Activated CD4-positive, CD25-positive, alpha-beta regulatory T cell treated with anti-CD3 and anti-CD28 coated beads, Interleukin-2, amount 50 U/mL, for 72 hours (primary cell): ENCODE results near the gene CCT3.
A peak's percentile ranks its signal among the peaks of the same experiment; 100 is the strongest.
"Not testable (repeated sequence)": the region's sequence is repeated elsewhere in the genome, so short reads cannot be mapped to it uniquely, and the experiment has no call there.

ENCODE experiments used
- DNase-seq: peaks from one replicate; pipeline ENCODE4 v3.0.0; 2021

The CCT3 gene

DNA sequence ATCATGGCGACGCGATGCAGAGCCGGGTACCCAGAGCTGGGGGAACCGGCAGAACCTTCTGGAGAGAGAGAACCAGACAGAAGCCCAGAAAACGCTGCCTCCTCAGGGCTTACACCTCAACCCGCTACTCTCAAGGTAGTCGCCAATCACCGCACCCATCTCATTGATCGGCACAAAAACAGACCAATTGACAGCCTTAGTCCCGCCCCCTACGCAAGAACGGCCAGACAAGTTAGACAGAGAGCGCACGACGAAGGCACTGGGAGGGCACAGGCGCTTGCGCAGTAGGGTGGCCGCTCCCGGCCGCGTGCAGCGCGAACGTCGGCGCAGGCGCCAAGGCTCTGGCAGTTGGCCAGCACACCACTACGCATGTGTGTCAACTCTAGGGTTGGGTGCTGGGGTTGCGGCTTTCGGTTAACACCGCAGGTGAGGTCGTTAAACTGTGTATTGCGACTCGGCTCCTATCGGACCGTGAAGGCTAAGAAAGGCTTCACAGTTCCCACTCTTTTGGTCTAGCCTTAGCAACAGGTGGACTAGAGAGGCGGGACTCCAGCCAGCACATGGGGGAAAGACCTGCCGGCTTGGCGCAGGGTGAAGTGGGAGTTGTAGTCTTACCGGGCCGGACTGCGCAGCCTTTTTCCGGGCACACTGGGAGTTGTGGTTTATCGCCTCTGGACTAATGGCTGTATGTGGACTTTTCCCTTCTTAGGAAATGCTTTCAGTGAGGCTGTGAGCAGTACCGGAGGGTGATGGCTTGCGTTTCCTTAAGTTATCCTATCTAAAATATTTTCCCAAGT, at the start of gene CCT3, which contains the start of gene TSACC:
Gene CCT3, minus strand, starts transcription at position 113 of the 797 bp plus-strand sequence. Its CDS starts 108 bp downstream, at position 5.
Gene TSACC, plus strand, starts transcription at position 347 of the 797 bp plus-strand sequence. CDS start 1,232 bp downstream, outside the sequence.
- peak; percentile 100 for DNase-seq

DNA sequence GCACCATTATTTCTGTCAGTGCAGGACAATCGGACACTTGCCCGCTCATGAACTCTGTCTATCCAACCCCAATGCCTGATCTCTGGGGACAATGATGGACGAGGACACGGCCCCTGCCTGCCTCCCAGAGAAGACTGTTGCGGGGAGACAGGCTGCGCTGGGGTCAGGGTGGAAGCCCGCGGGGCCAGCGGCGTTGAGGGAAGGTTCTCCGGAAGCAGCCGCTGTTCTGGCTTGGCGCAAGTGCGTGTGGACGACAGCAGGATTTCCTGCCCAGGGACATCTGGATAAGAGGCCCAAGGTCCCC, 49.7 kb upstream of the CCT3 start:
- DNase-seq, result no peak

DNA sequence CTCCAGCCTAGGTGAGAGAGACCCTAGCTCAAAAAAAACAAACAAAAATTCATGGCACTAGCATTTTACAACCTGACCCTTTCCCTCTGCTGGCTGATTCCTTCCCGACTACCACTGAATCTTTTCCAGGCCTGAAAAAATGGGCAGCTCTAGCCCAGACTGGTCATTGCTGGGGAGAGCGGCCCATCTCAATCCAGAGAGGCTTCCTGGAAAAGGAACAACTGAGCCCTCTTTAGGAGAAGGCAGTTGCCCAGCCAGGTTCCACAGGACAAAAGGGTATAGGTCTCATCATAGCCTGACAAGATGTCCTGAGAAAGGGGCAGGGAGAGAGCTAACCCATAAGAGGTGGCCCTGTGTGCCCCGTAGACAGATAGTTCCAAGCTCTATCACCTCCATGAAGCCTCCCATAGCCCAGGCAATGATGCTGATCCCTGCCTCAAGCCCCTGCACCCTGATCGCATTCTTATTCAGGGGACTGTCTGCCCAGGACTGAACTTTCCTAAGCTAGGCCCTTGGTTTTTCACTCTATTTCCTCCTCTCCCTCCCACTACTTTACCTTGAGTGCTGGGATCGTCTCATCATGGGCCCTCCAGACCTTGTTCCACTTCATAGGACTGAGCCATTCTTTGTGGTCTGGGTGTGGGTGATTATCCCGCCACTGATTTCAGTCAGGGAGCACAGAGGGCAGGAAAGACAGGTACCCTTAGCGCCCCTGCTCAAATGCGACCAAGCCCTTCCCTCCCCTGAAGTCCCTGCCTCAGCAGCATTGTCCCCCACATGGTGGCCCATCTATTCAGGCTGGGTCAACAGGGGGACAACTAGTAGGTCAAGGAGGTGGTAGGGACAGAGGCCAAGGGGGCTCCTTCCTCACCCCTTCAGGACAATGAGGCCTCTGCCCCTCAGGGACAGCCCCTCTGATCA, 49.1 kb upstream of the CCT3 start:
- DNase-seq, result no peak

DNA sequence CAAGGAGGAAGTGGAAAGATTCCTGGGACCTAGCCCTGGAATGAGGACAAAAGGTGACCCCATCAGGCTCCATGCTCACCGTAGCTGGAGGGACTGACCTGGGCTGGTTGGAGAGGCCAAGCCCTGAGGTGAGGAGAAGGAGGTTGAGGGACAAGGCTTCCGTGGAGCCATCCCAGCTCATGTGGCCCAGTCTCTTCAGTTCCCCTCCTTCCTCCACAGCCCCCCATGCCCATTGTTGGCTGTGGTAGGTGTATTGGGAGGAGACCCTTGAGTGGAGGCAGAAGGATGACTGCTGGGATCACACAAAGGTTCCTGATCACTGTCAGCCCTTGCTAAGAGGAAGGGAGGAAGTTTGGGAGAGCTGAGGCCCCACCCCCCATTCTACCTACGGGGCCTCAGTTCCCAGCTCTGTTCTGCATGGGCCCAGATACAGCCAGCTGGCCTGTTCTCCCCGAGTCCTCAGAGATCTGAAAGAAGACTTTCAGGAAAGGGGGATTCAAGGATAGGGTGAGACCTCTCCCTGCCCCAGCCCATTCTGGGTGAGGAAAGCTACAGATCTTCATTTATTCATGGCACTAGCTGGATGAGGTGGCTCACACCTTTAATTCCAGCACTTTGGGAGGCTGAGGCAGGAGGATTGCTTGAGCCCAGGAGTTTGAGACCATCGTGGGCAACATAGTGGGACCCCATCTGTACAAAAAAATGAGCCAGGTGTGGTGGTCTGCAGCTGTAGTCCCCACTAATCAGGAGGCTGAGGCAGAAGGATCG, 48.2 kb upstream of the CCT3 start:
- DNase-seq, result no peak

DNA sequence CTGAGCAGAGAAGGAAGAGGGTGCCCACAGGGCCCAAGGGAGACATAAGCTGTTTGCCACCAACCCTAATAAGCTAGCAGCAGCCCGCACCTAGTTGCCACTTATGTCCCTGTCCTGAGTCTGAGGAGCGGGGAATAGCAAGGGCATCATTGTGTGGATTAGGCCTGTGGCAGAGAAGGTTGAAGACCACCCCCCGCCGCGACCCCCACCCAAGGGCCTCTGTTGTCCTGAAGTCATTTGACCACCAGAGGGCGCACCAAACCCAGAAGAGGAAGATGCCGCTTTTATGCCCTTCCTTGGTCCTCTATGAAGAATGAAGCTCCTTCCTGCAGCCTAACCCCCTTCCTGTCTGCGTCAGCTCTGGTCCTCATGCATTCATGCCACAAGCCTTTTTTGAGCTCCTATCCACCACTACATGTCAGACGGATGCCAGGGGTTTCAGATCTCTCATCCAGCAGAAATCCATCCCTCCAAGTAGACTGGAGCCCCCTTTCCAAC, 47.5 kb upstream of the CCT3 start:
- peak; percentile 75 for DNase-seq

DNA sequence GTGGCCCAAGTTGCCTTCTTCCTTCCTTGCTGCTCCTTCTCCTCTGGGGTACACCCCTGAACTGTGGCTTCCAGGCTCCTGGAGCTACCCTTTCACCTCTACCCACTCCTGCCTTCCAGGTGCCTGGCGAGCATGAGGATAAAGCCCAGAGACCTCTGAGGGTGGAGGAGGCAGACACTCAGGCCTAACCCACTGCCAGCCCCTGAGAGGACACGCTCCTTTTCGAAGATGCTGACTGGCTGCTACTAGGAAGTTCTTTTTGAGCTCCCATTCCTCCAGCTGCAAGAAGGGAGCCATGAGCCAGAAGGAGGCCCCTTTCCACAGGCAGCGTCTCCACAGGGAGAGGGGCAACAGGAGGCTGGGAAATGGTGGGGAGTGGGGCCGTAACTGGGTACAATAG, 46.6 kb upstream of the CCT3 start:
- DNase-seq, result no peak

DNA sequence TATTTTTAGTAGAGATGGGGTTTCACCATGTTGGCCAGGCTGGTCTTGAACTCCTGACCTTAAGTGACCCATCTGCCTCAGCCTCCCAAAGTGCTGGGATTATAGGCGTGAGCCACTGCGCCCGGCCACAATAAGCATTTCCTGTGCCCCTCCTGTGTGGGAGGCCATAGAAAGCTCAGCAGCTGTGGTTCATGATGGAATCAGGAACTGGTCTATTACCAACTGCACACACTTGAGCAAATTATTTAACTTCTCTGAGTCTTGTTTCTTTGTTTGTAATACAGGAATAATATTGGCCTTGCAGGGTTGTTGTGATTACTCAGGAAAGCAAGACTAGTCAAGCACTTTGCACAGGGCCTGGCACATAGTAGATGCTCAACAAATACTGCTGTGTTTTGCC, 45.9 kb upstream of the CCT3 start:
- DNase-seq, result no peak

DNA sequence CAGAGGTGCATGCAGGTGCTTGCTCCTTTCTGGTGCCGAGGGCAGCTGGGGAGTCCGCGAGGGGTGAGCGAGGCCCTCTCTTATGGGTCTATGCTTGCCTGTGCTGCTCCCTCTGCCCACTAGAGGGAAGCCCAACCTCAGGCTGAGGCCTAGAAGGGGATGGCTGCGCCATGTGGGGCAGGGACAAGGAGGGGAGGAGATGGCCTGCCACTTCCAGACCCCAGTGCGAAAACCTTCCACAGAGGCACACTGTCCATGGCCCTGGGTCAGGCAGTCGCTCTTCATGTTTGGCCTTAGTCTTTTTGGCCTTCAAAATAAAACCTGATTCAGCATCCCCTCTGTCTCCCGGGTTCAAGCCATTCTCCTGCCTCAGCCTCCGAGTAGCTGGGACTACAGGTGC, 44.9 kb upstream of the CCT3 start:
- DNase-seq, result peak; percentile 51

DNA sequence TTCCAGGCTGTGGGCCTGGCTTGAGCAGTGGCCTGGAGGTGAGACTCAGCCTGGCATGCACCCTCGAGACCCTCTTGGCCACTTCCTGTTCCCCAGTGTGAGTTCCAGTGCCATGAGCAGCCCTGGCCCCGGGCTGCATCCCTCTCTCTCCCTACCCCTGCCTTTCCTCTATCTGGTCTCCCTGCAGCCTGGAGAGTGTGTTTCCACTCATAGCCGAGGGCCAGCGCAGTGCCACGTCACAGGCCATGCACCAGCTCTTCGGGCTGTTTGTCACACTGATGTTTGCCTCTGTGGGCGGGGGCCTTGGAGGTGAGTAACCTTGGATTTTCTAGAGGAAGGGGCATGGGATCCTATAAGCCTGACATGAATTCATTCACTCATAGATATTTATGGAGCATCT, 44.5 kb upstream of the CCT3 start:
- no peak for DNase-seq

DNA sequence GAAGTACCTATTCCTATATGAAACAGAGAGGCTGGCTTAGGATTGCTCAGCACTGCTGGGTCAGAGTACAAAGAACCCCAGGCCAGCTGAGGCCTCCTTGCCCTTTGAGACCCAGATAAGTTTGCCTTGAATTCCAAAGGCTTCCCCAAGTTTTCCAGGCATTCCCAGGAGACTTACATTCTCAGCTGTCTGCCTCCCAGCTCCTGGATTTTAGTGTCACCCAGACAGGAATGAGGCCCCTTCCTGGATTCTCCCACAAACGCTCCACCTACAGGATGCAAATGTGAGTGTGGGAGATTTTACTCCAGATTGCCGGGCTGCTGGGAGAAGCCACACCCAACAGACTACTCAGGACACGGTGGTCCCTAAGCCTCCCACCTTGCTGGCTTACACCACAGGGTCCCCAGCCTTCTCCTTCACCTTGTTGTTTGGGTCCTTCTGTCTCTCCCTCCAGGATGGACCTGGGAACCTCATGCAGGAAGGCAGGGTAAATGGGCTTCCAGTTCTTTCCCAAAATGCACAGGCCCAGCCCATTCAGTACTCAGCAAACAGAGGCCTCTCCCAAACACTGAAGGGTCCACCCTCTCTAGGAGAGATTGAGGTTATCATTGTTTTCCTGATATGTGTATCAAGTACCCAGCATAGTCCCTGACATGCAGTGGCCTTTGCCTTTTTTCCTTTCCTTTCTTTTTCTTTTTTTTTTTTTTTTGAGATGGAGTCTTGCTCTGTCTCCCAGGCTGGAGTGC, 41.5 kb upstream of the CCT3 start:
- no peak for DNase-seq

DNA sequence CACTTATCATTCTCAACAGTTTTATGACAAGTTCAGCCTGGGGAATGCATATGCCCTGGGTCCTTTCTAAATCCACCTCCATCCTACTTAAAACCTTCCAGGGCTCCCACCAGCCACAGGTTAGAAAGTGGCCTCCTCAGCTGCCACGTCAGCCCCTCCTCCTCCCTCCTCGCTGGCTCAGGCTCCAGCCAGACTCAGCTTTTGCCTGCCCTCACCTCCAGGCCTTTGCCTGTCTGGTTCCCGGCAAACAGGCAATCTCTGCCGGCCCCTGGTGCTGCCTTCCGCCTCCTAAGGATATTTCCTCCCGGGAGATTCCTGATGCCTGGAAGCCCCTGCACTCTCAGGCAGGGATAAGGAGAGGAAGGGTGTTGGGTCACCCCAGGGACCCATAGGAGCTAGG, 40.5 kb upstream of the CCT3 start:
- no peak for DNase-seq

DNA sequence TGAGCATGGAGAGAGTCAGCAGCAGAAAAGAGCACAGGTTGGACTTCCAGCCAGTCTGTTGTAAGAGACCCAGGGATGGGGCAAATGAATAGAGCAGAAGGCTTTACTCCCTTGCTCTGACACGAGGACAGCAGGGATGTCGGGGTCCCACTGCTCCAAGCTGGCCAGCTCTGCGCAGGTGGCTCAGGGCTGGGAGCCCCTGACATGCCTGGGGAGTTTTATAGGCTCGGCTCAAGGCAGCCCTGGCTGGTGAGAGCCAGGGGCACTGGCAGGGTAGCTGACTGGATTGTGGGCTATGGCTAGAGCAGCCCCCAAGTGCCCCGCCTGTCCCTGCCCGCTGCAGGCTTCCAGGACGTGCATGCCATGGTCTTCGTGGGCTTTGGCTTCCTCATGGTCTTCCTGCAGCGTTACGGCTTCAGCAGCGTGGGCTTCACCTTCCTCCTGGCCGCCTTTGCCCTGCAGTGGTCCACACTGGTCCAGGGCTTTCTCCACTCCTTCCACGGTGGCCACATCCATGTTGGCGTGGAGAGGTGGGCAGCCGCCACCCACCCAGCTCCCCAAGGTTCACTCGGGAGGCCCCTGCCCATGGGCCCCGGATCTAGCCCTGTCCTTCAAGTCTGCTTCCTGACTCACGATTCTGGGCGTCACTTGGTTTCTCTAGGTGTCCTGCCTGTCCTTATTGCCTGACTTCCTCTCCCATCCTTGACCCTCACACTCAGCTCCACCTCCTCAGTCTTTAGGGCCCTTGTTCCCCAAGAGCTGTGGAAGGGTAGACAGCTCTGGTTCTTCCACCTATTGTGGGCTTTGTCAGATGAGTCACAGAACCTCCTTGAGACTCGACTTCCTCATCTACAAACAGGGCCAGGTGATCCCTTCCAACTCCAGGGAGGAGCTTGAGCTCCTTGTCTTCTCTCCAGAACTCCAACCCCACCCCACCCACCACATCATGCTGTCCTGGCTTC, 39.1 kb upstream of the CCT3 start:
- no peak for DNase-seq

DNA sequence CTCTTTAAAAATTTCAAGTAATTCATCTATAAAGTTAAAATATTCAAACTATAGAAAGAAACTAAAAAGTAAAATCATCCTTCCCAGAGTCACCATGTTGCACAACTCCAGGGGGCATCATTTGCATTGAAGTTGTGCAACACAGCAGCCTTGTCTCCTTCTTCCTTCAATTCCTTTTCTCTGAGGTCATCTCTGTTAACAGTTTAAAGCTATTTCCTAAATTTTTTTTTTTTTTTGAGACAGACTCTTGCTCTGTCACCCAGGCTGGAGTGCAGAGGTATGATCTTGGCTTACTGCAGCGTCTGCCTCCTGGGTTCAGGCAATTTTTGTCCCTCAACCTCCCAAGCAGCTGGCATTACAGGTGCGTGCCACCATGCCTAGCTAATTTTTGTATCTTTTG, 38.1 kb upstream of the CCT3 start:
- no peak for DNase-seq

DNA sequence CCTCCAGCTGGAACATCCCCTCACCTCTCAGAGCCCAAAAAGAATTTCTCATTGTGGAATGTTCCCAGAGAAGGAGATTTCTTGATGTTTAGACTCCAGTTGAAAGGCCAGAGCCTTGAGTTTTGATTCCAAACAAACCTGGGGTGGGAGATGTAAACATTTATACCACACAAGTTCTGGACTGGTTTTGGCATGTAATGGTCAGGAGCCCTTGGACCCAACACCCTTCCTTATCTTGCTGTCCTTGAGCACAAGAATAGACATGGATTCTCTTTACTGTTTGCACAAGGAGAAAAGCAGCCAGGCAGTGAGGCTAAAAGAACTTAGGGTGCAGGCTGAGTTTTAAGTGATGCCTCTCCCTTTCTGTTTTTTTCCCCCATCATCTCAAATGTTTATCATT, 35.5 kb upstream of the CCT3 start:
- no peak for DNase-seq

DNA sequence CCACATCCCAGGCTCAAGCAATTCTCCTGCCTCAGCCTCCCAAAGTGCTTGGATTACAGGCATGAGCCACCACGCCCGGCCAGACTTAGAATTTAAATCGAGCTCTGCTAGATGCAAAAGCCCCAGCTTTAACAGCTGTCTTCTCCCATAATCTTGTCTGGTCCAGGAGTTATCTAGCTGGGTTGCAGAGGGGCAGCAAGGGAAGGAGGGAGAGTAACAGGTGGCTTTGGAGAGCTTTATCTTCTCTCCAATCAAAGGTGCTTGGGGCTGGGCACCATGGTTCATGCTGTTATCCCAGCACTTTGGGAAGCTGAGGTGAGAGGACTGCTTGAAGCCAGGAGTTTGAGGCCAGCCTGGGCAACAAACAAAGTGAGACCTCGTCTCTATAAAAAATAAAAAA, 34.8 kb upstream of the CCT3 start:
- DNase-seq, result no peak

DNA sequence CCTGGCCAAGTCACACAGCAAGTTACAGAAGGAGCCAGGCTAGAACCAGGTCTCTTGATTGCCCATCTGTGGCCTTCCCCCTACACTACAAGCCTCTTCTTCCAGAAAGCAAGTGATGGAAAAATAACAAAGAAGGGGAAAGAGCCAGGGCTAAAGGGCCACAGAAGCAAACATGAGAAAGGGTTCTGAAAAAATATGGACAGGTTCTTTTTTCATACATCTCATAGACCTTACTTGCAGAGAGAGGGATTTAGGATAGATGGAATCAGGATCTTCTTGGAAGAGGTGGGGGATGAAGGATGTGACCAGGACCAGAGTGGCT, 34.1 kb upstream of the CCT3 start:
- DNase-seq, result no peak

DNA sequence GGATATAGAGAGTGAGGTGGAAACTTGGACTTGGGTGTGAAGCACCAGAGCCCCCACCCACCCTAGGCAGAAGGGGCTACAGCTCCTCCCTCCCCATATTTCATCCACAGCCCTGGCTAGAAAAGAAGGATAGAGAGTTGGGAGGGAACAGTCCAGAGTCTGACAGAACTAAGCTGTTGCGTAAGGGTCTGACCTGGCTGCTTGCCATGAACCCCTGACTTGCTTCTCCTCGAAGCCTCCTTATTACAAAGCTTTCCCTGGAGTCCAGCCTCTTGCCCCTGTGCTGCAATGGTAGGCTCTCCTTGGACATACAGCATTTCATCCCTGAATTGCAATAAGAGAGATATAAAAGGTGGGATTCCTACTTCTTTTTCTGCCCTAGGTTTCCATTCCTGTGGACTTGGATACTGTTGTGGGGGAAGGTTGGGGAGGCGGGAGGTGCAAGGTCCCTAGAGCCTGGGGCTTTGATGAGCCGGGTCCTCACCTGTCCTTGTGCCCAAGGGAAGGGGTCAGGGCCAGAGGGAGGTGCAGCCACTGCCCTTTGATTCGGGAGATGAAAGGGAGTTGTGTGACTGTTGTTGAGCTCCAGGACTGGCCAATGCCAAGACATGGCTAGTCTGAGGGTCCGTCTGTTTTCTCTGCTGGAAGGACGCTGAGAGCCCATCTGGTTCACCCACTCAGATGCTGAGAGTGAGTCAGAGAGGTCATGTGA, 33.6 kb upstream of the CCT3 start:
- no peak for DNase-seq

DNA sequence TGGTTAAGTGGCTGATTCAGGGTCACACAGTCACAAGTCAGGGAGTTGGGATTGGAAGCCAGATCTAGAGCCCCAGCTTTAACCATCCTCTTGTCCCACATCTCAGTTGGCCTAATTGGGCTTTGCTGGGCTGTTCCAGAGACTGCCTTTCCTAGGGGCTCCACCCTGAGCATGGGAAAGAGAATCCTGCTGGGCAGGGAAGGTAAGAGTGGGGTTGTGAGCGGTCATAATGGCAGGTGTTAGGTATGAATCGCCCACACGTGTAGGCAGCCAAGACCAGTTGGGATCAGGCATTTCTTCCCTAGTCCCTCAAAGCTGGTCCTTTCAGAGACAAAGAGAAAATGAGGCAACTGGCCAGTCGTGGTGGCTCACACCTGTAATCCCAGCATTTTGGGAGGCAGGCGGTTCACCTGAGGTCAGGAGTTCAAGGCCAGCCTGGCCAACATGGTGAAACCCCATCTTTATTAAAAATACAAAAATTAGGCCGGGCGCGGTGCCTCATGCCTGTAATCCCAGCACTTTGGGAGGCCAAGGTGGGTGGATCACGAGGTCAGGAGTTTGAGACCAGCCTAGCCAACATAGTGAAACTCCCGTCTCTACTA, 31.7 kb upstream of the CCT3 start:
- DNase-seq, result not testable (repeated sequence)

DNA sequence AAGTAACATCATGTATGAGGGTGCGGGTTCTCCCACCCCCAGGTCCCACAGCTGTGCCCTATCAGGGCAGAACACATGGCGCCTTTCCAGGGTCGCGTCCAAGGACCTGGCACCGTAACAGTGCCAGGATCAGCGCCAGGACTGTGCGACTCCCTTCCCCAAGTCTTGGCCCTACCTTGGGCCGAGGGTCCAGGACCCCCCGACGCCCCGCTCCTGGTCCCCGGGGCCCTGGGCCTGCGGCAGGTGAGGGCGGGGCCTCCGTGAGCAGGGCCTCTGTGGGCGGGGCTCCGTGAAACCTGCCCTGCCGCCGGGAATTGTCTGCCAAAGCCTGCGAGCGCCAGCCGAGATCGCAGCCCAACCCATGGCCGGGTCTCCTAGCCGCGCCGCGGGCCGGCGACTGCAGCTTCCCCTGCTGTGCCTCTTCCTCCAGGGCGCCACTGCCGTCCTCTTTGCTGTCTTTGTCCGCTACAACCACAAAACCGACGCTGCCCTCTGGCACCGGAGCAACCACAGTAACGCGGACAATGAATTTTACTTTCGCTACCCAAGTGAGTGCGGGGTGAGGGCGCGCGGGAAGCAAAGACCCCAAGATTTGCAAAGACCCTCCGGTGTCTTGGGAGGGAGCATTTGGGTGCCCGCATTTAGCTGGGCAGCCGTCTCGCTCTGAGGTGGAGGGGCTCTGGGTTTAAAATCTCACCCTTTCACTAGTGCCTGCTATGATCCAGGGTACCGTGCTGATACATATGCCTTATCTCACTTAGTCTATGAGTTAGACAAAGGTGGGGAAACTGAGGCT, 31.0 kb upstream of the CCT3 start, which contains the start of gene RHBG:
Gene RHBG, plus strand, starts transcription at position 323 of the 796 bp plus-strand sequence. Its CDS starts 39 bp downstream, at position 362.
- no peak for DNase-seq
